ENCODE results near the gene GFM1. TPM values are rescaled to one million over a fixed set of nuclear protein-coding genes. Genes with fewer than 3 reads are reported as not detected.

GFM1 gene
- total and polyA plus RNA-seq, 2 experiments from 2014 or later: 39.8 to 53.2 TPM

- DNase-seq (ENCODE audit: low read depth in 1 of 2, low spot score in 1 of 2): no peak
- Histone ChIP-seq H3K4me1 (ENCODE audit: low read depth) (no peaks in the 10 kb centered on the region), H3K9me3 (ENCODE audit: low read depth) (no peaks in the 10 kb centered on the region), H3K4me3 (no peak overlapping the region), H3K36me3 (no peaks in the 10 kb centered on the region), H3K27me3 (no peaks in the 10 kb centered on the region), H3K27ac (no peak overlapping the region)
- TF ChIP-seq CTCF (IDR thresholded peaks at IDR 0.05; ENCODE audit: low read depth, low read length): no peak
Measured at GRCh38 chr3:158631981-158632380, 12.3 kb upstream of the GFM1 start.

GRCh38 chr3:158640646-158641045 lies 3.7 kb upstream of the GFM1 start:
- no peak for DNase-seq (ENCODE audit: low read depth in 1 of 2, low spot score in 1 of 2)
- no peak for TF ChIP-seq CTCF (IDR thresholded peaks at IDR 0.05; ENCODE audit: low read depth, low read length)
- Histone ChIP-seq H3K4me3 (no peak overlapping the region), H3K27ac (no peak overlapping the region), H3K36me3 (no peaks in the 10 kb centered on the region), H3K9me3 (ENCODE audit: low read depth) (no peaks in the 10 kb centered on the region), H3K4me1 (ENCODE audit: low read depth) (peaks cover 5% of the 10 kb centered on the region), H3K27me3 (no peaks in the 10 kb centered on the region)

GRCh38 chr3:158642005-158642404 lies 2.3 kb upstream of the GFM1 start:
- no peaks in the 10 kb centered on the region for H3K27me3 ChIP-seq
- peaks cover 1% of the 10 kb centered on the region for H3K36me3 ChIP-seq
- no peak overlapping the region for H3K4me3 ChIP-seq
- no peak overlapping the region for H3K27ac ChIP-seq
- no peak for TF ChIP-seq CTCF (IDR thresholded peaks at IDR 0.05; ENCODE audit: low read depth, low read length)
- peaks cover 6% of the 10 kb centered on the region for H3K4me1 ChIP-seq (ENCODE audit: low read depth)
- no peaks in the 10 kb centered on the region for H3K9me3 ChIP-seq (ENCODE audit: low read depth)
- no peak for DNase-seq (ENCODE audit: low read depth in 1 of 2, low spot score in 1 of 2)

- H3K4me3 ChIP-seq: no peak overlapping the region
- H3K9me3 ChIP-seq (ENCODE audit: low read depth): no peaks in the 10 kb centered on the region
Measured at GRCh38 chr3:158642474-158643210, 1.7 kb upstream of the GFM1 start.

GRCh38 chr3:158649791-158650190 lies 5.5 kb downstream of the GFM1 start:
- no peak for TF ChIP-seq CTCF (IDR thresholded peaks at IDR 0.05; ENCODE audit: low read depth, low read length)
- peaks cover 53% of the 10 kb centered on the region for H3K36me3 ChIP-seq
- peaks cover 6% of the 10 kb centered on the region for H3K4me1 ChIP-seq (ENCODE audit: low read depth)
- H3K9me3 ChIP-seq (ENCODE audit: low read depth): no peaks in the 10 kb centered on the region
- H3K27me3 ChIP-seq: no peaks in the 10 kb centered on the region
- H3K4me3 ChIP-seq: no peak overlapping the region
- no peak overlapping the region for H3K27ac ChIP-seq
- DNase-seq (ENCODE audit: low read depth in 1 of 2, low spot score in 1 of 2): no peak

More at GRCh38 chr3:158642474-158643210, 1.7 kb upstream of the GFM1 start:
- Histone ChIP-seq H3K4me1 (ENCODE audit: low read depth) (peaks cover 6% of the 10 kb centered on the region), H3K36me3 (peaks cover 8% of the 10 kb centered on the region), H3K27me3 (no peaks in the 10 kb centered on the region), H3K27ac (no peak overlapping the region)
- no peak for TF ChIP-seq CTCF (IDR thresholded peaks at IDR 0.05; ENCODE audit: low read depth, low read length)
- no peak for DNase-seq (ENCODE audit: low read depth in 1 of 2, low spot score in 1 of 2)

Measured in cardiac muscle cell (in vitro differentiated cells and primary cell).